NCI-H1436 (cell line): ENCODE results near the gene ENTPD1.
"Not testable (repeated sequence)": the region's sequence is repeated elsewhere in the genome, so short reads cannot be mapped to it uniquely, and the experiment has no call there.

Experiments used
- DNase-seq: peaks from one replicate; lab custom pipeline; 2025; lab: John Stamatoyannopoulos, UW

Gene ENTPD1

DNA sequence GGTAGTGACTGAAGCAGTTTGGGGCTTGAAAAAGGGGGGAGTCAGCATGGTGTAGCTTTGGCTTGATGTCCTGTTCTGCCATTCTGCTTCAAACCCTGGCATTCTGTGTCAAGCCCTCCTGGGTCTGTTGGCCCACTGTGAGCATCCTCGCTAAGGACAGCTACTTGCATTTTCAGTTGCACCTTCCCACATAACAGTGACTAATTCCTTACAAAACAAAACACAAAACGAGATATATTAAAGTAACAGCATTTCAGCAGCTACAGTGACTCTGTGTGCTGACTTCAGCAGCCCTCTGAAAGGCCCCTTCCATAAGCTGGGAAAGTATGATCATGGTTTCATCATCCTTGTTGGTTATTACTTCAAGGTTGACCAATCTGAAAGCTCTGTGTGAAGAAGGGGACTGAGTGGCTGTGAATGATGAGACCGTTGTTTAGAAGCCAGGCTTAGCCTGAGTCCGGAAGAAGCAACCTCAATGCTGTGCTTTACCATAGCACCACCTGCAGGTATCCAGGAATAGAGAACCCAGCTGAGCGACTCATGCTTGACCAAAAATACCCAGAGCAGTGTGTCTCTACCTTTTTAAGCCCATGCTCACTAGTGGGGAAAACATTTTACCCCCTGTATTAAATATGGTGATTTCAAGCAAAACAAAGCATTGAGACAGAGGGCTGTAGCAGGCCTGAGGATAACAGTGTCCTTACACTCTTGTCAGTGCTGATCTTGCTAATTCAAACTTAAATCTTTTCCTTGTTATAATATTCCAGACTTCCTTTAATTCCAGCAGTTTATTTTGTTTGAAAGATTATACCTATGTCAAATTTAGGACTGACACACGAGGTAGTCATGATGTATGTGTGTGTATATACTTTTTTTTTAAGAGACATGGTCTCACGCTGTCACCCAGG lies 109.2 kb downstream of the ENTPD1 start:
- DNase-seq: peak; percentile 18

DNA sequence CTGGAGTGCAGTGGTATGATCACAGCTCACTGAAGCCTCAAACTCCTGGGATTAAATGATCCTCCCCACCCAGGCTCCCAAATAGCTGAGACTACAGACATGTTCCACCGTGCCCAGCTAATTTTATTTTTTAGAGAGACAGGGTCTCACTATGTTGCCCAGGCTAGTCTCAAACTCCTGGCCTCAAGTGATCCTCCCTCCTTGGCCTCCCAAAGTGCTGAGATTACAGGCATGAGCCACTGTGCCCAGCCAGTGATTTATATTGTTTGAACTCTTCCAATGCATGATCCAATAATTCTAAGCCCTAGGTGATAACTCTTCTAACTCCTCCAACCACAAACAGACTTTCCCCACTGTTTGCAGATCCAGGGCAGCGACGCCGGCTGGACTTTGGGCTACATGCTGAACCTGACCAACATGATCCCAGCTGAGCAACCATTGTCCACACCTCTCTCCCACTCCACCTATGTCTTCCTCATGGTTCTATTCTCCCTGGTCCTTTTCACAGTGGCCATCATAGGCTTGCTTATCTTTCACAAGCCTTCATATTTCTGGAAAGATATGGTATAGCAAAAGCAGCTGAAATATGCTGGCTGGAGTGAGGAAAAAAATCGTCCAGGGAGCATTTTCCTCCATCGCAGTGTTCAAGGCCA lies 110.0 kb downstream of the ENTPD1 start:
- DNase-seq: no peak

DNA sequence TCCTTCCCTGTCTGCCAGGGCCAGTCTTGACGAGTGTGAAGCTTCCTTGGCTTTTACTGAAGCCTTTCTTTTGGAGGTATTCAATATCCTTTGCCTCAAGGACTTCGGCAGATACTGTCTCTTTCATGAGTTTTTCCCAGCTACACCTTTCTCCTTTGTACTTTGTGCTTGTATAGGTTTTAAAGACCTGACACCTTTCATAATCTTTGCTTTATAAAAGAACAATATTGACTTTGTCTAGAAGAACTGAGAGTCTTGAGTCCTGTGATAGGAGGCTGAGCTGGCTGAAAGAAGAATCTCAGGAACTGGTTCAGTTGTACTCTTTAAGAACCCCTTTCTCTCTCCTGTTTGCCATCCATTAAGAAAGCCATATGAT lies 110.5 kb downstream of the ENTPD1 start:
- DNase-seq: no peak

DNA sequence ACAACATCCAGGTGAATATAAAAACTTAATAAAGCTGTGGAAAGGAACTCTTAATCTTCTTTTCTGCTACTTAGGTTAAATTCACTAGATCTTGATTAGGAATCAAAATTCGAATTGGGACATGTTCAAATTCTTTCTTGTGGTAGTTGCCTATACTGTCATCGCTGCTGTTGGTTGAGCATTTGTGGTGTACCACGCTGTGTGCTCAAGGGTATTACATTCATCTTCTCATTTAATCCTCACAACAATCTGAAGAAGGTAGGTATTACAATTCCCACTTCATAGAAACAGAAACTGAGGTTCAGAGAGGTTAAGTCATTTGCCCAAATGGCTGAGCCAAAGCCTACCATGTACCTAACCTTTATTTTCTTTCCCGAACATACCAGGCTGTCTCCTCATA lies 111.9 kb downstream of the ENTPD1 start:
- DNase-seq: no peak

DNA sequence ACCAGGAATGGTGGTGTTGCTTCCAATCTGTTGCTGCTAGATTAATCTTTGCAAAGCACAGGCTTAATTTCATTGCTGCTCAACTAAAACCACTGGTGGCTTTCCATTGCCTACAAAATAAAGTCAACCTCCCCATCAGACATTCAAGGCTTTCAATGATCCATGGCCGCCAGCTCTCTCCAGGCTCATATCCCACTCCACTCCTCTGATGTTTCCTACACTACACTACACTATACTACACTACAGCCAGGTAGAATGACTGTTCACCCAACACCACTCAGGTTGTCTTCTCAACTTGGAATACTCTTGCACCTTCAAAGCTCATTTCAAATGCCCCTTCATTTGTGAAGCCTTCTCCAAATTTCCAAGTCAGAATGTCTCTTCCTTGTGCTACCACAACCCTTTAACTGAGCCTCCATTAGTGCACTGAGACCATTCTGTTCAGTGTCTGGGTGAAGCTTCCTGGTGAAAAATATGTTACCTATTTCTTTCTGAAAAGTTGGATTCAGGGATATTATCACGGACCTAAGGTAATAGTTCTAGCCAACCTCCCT lies 116.3 kb downstream of the ENTPD1 start:
- DNase-seq: no peak

DNA sequence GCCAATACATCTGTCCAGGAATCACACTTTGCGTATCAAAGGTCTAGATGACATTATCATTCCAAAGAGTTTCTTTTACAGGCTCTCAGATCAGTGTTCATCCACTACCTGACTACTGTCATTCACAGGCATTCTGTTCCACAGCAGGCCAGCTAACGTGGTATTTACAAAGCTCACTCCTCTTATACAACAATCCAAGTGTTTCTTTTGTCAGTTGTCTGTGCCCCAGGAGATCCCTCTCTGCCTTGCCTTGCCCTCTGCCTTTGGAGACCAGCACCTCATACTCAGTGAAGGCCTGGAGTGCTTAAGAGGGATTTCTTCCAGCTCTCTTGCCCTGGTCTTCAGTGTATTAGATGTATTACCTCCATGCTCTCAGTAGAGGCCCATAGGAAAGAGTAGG lies 117.2 kb downstream of the ENTPD1 start:
- no peak for DNase-seq

DNA sequence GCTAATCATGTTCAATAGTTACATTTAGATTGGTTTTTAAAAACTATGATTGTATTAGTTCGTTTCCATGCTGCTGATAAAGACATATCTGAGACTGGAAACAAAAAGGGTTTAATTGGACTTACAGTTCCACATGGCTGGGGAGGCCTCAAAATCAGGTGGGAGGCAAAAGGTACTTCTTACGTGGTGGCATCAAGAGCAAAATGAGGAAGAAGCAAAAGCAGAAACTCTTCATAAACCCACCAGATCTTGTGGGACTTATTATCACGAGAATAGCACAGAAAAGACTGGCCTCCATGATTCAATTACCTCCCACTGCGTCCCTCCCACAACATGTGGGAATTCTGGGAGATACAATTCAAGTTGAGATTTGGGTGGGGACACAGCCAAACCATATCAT lies 117.7 kb downstream of the ENTPD1 start:
- no peak for DNase-seq

DNA sequence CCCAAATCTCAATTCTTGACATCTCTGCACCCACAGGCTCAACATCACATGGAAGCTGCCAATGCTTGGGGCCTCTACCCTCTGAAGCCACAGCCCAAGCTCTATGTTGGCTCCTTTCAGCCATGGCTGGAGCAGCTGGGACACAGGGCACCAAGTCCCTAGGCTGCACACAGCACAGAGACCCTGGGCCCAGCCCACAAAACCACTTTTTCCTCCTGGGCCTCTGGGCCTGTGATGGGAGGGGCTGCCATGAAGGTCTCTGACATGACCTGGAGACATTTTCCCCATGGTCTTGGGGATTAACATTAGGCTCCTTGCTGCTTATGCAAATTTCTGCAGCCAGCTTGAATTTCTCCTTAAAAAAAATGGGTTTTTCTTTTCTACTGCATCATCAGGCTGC lies 118.8 kb downstream of the ENTPD1 start:
- not testable (repeated sequence) for DNase-seq

DNA sequence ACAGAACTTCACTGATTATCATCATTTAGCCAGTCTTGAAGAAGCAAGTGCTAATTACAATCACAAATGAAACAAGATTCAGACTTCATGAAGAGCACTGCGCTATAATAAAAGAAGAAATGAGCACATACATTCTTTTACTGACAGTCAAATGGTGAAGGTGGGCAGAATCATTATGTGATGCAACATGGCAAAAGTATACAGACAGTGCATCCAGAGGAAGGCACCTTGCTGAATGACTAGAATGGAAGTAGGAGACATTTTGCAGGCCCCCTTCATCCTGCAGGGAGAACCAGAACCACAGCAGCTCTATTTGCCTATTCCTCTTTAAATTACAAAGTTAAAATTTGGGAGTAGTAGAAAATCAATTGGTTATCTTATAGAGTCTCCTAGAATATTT lies 120.8 kb downstream of the ENTPD1 start:
- no peak for DNase-seq

DNA sequence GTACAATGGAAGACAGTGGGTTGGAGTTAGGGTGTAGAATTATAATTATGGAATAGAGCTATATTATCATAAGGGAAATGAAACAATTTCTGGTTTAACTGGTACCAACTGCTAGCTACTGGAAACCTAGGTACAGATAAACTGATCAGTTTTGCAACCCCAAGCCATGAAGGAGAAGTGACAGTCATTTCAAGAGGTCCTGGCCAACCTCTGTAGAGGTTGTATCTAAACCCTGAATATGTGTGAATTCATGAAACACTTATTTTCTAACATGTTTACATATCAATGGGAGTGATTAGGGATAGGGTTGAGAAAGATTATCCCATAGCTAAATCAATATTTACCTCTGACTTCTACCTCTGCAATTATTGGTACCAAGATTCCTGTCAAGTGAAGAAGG lies 121.9 kb downstream of the ENTPD1 start:
- no peak for DNase-seq

DNA sequence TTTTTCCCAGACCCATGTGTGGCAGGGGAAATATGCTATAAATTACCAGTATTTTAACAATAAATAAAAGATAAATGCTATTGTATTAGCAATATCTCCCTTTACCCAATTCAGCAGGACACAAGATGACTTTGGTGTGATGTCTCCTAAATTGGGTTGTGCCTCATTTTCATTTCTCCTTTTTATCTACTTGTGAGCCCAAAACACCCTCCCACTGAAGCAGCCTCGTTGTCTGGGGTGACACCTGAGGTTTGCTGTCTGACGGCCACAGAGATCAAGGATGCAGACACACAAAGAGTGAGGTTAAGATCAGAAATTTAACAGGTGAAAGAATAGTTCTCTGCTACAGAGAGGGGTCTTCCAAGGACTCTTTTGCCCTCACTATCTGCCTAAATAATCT lies 124.7 kb downstream of the ENTPD1 start:
- DNase-seq: no peak

DNA sequence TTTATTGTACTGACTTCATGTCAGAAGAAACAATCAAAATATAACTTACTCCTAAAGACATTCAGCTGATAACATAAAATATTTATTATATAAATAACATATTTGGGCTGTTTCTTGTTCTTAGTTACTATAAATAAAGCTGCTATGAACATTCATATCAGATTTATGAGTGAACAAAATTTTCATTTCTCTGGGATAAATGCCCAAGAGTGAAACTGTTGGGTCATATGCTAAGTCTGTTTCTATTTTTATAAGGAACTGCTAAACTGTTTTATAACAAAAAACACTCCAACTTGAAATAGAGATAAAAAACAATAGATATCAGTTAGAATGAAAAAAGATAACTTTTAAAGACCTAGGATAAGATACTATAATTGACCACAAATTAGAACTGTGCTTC lies 125.4 kb downstream of the ENTPD1 start:
- DNase-seq: no peak

DNA sequence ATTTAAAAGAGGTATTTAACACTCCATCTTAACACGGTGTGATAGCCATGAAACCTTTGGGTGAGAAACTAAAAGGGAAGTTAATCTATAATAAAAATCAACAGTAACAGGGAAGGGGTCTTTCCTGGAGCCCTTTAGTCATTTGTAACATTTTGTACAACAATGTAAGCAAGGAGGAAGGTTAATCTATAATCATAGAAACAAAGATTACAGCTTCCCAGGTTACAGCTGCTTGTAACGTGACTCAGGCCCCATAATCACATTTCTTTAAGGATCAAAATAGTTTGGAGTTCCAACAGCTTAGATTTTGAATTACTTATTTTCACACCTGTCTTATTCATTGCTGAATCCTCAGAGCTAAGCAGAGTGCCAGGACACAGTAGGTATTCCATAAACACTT lies 133.9 kb downstream of the ENTPD1 start:
- no peak for DNase-seq

DNA sequence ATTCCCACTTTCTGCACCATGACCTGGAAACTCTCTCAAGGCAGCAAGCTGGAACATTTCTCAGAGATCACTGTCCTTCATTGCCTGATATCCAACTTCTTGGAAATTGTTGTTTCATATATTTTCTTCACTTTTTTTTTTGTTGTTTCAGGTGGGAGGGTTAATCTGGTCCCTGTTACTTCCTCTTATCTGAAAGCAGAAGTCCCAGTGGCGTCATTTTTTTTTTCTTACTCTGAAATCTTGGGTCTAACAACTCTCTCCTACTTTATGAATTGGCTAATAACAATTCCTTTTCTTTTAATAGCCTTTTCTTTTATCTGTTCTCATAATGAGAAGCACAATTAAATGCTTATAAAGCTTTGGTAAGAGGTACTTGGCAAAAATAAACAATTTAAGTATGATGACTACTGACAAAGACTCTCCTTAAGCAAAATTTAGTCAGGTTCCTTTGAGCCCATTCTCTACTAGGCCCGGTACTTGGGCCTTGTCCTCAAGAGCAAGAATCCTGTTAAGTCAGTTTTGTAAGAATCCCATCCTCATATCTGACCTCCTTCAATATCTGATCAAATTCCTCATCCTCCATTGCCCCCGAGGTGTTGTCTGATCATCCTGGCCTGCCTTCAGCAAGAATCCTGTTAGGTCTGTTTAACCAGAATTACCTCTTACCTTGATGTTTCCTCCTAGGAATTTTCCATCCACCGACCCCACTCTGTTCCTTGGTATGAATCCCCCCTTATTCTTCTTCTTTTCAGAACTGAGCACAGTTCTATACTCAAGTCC lies 140.3 kb downstream of the ENTPD1 start:
- DNase-seq: no peak

DNA sequence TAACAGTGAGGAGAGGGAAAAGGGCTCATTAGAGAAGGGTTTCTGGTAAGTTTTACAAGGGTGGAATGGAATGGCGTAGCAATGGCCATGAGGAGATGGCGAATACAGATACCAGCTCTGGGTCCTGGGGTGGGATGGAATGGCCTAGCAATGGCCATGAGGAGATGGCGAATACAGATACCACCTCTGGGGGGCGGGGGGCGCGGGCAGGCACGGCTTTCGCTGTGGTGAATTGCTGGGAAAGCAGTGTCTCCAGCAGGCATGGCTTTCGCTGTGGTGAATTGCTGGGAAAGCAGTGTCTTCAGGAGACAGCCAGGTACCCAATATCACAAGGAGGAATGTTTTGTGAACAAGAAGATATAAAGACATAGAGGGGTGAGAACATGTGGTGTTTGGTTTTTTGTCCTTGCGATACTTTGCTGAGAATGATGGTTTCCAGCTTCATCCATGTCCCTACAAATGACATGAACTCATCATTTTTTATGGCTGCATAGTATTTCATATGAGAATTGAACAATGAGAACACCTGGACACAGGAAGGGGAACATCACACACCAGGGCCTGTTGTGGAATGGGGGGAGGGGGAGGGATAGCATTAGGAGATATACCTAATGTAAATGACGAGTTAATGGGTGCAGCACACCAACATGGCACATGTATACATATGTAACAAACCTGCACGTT lies 150.1 kb downstream of the ENTPD1 start:
- not testable (repeated sequence) for DNase-seq

DNA sequence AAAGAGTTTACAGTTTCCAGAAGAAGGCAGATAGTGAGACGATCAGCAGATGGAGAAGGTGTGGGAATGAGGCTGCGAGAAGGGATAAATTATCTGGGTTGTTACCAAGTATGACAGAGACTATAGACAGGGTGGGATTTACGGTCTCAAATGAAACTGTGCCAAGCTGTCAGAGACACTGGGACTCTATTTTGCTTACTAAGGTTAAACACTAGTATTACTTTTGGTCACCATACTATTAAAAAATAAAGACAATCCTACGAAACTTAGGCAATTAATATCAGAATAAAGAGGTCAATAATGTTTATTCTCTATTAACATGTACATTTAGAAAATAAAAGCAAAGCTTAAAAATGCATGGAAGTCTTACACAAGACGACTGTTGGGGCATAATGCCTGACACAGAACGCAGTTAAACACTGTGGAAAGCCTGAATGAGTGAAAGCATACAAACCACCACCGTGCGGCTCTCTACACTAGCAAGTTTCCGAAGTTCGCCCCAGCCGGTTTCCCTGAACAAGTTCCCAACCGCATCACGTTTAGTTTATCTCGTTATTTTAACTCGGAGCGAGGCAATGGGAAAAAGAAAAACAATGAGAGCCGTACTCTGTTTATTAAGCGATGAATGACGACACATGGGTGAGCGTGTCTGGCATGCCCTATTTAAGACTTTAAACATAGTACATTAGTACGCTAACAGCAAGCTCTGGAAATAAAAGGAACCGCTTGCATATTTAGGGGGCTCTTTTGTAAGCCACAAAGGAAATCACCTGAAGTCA lies 150.9 kb downstream of the ENTPD1 start:
- DNase-seq: no peak

DNA sequence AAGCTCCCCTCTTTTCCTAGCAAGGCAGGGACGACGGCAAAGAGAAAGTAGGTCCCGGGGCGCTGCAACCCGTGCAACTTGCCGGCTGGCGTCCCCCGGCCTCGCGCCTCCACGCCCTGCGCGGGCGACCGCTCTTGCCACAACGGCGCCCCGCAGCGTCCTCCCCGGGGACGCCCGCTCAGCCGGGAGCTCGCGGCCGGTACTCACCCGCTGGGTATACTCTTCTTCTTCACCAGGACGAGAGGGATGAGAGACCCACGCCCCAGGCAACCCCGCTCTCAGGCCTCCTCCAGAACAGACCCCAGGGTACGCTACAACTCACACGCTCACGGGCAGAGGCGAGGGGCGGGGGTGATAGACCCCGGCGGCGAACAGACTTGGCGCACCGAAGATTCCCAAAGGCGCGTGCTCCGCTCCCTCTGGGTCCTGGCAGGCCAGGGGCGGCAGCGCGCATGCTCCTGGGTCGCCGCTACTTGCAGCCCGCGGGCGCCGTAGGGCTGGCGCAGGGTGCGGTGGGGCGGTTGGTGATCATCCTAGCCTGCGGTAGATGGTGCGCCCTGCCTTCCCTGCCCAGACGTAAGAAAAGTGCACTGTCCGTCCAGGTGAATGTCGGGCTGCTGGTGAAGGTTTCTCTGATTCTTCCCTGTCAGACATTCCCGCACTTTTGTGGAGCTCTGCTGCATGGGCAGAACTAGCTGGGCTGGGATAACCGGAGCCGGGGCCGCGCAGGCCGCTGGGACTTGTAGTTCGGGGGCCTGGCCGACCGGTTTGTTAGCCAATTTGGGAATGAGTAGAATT lies 151.7 kb downstream of the ENTPD1 start, which contains the start of gene CC2D2B:
TSS of gene CC2D2B (plus strand) at position 520 of the 798 bp plus-strand sequence. CDS start 3,349 bp downstream, outside the sequence.
- DNase-seq: peak; percentile 45

DNA sequence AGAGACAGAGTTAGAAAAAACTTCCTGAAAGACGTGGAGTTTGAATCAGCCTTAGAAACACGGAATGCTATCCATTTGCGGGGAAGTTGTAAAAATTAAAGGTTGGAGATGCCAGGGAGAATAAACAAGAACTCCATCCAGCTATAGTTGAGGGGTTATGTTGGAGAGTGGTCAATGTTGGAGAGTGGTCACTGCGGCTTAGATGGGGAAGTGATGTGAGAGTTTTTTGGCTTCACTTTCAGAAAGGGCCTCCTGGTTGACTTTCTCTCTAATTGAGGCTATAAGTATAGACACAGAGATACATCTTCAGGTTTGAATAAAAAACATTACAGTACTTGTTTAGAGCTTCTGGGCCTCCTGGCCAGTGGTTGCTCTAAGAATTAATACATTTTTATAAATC lies 152.5 kb downstream of the ENTPD1 start:
- DNase-seq: no peak

DNA sequence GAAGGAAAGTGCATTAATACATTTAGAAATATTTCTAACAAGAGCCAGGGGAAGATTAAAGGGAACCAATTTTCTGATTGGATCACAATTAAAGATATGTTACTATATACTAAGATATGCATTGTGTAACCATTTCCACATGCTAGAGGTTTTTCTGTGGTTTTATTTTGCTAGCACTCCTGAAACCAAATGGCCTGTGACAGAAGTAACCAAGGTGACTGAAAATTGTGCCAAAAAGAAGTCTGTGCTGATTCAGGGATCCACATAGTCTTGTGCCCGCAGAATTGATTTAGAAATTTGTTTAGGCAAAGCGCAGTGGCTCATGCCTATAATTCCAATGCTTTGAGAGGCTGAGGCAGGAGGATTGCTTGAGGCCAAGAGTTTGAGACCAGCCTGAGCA lies 153.6 kb downstream of the ENTPD1 start:
- no peak for DNase-seq

DNA sequence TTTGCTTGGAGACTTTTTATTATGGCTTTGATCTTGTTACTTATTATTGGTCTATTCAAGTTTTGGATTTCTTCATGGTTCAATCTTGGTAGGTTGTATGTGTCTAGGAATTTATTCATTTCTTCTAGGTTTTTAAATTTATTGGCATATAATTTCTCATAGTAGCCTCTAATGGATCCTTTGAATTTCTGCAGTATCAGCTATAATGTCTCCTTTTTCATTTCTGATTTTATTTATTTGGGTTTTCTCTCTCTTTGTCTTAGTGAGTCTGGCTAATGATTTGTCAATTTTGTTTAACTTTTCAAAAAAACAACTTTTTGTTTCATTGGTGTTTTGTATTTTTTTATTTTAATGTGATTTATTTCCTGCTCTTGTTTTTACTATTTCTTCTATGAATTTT lies 160.1 kb downstream of the ENTPD1 start:
- not testable (repeated sequence) for DNase-seq
